ENCODE data around the gene TSPAN3.

DNA sequence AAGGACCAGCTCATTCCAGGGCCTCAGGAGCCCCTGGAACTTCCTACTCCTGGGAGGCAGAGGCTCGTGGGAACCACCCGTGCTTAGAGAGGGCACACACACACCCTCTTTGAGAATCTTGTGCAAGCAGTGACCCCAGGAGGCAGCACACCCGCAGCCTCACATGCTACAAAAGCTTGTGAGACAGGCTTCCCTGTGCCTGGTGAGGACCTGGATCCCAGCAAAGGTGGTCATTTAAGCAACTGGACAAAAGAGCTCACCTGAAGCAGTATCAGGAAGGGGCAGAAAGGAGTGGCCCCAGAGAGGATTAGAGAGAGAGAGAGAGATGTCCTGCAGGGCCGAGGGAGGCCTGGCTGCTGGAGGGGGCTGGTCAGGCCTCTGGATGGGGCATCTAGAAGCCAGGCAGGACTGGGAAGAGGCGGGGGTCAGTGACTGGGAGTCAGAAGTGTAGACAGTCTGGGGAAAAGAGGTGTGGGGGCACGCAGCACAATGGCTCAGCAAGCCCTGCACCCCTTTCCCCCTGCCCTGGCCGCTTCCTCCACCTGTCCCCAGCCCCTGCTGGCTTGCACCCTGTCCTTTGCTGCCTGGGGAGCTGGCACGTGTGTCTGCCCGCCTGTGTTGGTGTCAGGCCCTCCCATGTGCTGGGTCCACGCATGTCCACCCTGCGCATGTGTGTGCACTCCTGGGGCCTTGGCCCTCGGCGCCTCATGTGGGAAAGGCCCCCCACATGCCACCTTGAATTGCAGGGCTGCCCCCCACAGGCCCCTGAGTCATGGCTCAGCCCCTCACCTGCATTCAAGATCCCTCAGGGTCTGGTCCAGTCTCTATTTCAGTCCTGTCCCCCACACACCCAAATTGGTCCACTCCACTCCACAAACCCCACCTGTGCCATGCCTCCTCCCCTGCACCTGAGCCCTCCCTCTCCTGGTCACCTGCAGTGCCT is 36.9 kb downstream of the TSPAN3 start:
- TF ChIP-seq, protein P1, sequence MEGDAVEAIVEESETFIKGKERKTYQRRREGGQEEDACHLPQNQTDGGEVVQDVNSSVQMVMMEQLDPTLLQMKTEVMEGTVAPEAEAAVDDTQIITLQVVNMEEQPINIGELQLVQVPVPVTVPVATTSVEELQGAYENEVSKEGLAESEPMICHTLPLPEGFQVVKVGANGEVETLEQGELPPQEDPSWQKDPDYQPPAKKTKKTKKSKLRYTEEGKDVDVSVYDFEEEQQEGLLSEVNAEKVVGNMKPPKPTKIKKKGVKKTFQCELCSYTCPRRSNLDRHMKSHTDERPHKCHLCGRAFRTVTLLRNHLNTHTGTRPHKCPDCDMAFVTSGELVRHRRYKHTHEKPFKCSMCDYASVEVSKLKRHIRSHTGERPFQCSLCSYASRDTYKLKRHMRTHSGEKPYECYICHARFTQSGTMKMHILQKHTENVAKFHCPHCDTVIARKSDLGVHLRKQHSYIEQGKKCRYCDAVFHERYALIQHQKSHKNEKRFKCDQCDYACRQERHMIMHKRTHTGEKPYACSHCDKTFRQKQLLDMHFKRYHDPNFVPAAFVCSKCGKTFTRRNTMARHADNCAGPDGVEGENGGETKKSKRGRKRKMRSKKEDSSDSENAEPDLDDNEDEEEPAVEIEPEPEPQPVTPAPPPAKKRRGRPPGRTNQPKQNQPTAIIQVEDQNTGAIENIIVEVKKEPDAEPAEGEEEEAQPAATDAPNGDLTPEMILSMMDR (IDR thresholded peaks at IDR 0.05 in 4 of 5, conservative IDR thresholded peaks at IDR 0.05 in 1 of 5): no peak
- TF ChIP-seq POLR2A (IDR thresholded peaks at IDR 0.05): no peak

All from gastrocnemius medialis (tissue), 4 donors.